VCaP (cell line): ENCODE results near the gene EED.

ENCODE experiments used
- H3K27ac ChIP-seq: fragments of 450-650 bp; 2 replicates; pipeline ENCODE4 v1.5.1; 2017
- TF ChIP-seq, protein P1 (sequence below): fragments of 450-650 bp; conservative IDR thresholded peaks from 2 replicates; pipeline ENCODE4 v1.5.1; 2017; ENCODE audit warnings: mild to moderate bottlenecking, moderate library complexity

EED gene

DNA sequence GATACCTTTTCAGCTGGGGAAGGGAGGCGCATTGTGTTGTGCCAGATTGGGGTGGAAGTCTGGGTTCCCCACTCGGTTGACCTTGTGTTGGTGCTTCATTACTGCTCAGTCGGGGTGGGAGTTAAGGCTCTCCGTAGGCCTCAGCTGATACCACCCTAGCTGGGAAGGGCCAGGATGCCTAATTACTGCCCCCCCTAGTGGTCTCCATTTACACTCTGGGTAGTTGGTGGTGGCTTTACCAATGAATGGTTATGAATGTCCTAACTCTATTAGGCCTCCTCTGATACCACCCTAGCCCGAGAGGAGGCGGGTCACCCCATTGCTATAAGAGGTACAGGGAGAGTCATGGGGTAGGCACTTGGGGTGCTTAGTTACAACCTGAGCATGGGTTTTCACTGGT is 29.9 kb downstream of the EED start:
- peak overlapping the region; percentile 46 for H3K27ac ChIP-seq
- TF ChIP-seq, protein P1, sequence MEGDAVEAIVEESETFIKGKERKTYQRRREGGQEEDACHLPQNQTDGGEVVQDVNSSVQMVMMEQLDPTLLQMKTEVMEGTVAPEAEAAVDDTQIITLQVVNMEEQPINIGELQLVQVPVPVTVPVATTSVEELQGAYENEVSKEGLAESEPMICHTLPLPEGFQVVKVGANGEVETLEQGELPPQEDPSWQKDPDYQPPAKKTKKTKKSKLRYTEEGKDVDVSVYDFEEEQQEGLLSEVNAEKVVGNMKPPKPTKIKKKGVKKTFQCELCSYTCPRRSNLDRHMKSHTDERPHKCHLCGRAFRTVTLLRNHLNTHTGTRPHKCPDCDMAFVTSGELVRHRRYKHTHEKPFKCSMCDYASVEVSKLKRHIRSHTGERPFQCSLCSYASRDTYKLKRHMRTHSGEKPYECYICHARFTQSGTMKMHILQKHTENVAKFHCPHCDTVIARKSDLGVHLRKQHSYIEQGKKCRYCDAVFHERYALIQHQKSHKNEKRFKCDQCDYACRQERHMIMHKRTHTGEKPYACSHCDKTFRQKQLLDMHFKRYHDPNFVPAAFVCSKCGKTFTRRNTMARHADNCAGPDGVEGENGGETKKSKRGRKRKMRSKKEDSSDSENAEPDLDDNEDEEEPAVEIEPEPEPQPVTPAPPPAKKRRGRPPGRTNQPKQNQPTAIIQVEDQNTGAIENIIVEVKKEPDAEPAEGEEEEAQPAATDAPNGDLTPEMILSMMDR, result no peak

DNA sequence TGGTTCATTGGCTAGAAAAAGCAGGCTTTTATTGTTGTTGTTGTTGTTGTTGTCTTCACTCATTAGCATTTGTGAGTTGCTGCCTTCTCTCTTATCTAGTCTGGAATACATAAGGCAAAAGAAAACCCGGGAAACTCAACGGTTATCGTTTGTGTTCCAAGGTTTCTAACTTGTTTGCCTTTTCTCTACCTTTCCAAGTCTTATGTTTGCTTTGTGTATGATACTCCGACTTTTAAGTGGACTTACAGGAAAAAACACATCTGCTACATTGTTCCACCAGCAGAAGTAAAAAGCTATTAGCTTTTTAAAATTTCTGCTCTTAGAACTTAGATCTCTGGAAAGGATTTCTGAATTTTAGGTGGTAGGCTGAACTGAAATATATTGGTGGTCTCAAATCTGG is 30.4 kb downstream of the EED start:
- TF ChIP-seq, protein P1, result no peak
- peak overlapping the region; percentile 46 for H3K27ac ChIP-seq

DNA sequence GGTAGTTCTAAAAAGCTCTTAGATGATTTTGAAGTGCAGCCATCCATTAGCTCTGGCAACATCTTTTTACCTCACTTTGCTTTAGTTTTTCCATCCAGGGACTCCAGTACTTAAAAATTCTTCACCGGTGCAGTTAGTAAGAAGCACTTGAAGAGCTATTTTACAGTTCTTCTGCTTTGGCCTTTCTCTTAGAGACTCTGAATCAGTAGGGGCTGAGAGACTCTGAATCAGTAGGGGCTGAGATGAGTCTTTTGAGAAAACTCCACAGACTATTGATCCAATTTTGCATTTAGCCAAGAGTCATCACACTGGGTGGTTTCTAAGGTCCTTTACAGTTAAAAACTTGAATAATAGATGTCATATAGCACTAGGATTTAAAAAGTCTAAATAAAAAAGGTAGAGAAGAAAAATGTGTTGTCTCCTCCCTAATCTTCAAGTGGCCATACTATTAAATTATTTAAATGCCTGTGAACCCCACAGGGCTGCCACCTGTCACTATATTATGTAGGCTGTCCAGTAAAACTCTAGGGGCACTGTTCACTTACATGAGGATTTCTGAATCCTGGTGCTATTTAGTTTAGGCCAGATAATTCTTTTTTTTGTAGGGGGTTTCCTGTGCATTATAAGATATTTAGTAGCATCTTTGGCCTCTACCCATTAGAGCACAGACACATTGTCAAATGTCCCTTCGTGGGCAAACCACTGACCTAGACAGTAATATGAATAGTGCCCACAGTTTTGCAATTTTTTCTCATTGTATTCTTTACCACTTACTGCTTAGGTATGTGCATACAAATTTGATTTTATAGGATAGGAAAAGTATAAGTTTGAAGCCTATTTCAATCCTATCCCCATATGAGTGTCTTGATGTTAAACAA is 31.2 kb downstream of the EED start:
- TF ChIP-seq, protein P1, result no peak
- H3K27ac ChIP-seq, result peak overlapping the region; percentile 46

DNA sequence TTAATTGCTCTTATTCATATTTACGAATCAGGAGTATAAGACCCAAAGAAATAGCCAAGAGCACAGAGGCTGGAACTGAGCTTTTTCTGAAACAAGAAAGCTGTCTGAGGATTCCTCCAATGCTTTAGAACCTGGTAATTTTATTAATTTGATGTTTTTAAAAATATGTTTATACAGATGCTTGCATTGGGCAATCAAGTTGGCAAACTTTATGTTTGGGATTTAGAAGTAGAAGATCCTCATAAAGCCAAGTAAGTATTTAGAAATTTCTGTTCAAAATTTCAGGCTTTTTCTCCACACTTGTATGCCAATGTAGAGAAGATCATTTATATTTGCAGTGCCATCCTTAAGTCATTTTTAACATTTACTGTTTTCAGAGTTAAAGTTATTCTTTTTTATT is 33.2 kb downstream of the EED start:
- no peak overlapping the region for H3K27ac ChIP-seq
- TF ChIP-seq, protein P1, result no peak

DNA sequence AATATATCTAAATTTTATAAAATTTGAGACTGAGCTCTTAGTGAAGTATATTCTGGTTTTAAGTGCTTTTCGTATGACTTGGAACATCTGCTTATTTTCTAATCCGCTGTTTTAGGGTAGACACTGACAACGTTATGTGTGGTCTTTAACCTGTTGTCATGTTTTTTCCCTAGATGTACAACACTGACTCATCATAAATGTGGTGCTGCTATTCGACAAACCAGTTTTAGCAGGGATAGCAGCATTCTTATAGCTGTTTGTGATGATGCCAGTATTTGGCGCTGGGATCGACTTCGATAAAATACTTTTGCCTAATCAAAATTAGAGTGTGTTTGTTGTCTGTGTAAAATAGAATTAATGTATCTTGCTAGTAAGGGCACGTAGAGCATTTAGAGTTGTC is 33.7 kb downstream of the EED start:
- H3K27ac ChIP-seq, result no peak overlapping the region
- TF ChIP-seq, protein P1, result no peak

DNA sequence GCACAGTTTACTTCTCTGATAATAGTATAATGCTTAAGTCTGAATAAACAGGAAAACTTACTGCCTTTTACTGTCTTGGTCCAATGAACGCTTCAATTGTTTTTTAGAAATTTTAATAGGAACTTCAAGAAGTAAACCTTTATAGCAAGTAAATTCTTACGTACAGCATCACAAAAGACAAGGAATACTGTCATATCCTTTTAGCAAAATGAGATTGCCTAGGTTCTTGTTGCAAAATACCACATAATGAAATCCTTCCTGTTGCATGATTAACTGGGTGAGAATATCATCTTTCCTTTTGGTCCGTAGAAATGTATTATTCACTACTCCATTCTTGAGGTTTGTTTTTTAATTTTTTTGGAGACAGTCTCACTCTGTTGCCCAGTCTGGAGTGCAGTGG is 35.2 kb downstream of the EED start:
- H3K27ac ChIP-seq, result no peak overlapping the region
- TF ChIP-seq, protein P1, result no peak

DNA sequence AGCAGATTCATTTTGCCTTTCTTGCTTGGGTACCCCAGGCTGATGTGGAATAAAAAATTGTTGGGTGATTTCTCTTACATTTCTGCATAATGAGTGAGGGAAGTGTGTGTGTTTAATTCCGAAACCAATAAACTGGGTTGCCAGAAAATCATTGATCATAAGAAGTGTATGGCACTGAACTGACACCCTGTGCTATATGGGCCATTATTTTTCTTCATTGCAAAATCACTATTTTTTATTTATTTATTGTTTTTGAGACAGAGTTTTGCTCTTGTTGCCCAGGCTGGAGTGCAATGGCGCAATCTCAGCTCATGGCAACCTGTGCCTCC is 42.9 kb downstream of the EED start:
- TF ChIP-seq, protein P1, result no peak
- no peak overlapping the region for H3K27ac ChIP-seq
